HEK293 (cell line): ENCODE results near the gene RPE65.

Experiments
- CTCF ChIA-PET: fragments of 350-600 bp; formaldehyde crosslinking; extraction: SDS; loops from one replicate; lab custom pipeline; 2021; ENCODE audit warnings: antibody characterized with exemption; lab: Yijun Ruan, JAX
- POLR2A ChIA-PET: fragments of 300-600 bp; formaldehyde crosslinking; extraction: SDS; loops from one replicate; lab custom pipeline; 2020; ENCODE audit warnings: antibody characterized with exemption, inconsistent platforms; lab: Yijun Ruan, JAX
- H3K27ac ChIP-seq: fragments of 200-500 bp; sonication (Bioruptor generic); 2 replicates; pipeline ENCODE4 v1.5.1; 2014; ENCODE audit warnings: low read depth, low read length, control low read depth, inconsistent platforms; ENCODE audit errors: extremely low read depth
- H3K36me3 ChIP-seq, 2 experiments: fragments of 200-500 bp in 1 of 2; sonication (Bioruptor generic) in 1 of 2; 1 replicate in 1 of 2; 2 replicates in 1 of 2; pipeline ENCODE4 v1.5.1; 2014 to 2017; ENCODE audit warnings: inconsistent platforms in 2 of 2, low read length in 2 of 2; ENCODE audit not compliant: control insufficient read depth in 2 of 2, insufficient read depth in 1 of 2
- H3K4me1 ChIP-seq: fragments of 200-500 bp; sonication (Bioruptor generic); 2 replicates; pipeline ENCODE4 v1.5.1; 2014; ENCODE audit warnings: mild to moderate bottlenecking, low read length, inconsistent platforms; ENCODE audit not compliant: control insufficient read depth, insufficient read depth
- H3K4me3 ChIP-seq: 2 replicates; pipeline ENCODE4 v1.5.1; 2011; ENCODE audit warnings: low read depth, mild to moderate bottlenecking, control low read depth, low read length, moderate library complexity
- H3K9me3 ChIP-seq: fragments of 200-500 bp; sonication (Bioruptor generic); 2 replicates; pipeline ENCODE4 v1.5.1; 2014; ENCODE audit warnings: low read depth, low read length, inconsistent platforms; ENCODE audit not compliant: control insufficient read depth, insufficient read depth
- BCL11B ChIP-seq: fragments of 450-650 bp; formaldehyde crosslinking; IDR thresholded peaks from 2 replicates; pipeline ENCODE4 v1.5.1; 2016; ENCODE audit warnings: low read depth, missing biosample characterization, missing genetic modification characterization
- HOXD13 ChIP-seq: sonication (generic); formaldehyde crosslinking; IDR thresholded peaks from 2 replicates; pipeline ENCODE4 v1.8.0; 2022; ENCODE audit warnings: missing genetic modification reagents, borderline replicate concordance
- IKZF3 ChIP-seq: fragments of 450-650 bp; IDR thresholded peaks from 2 replicates; pipeline ENCODE4 v1.5.0; 2018; ENCODE audit warnings: missing biosample characterization, mild to moderate bottlenecking, missing genetic modification characterization, moderate library complexity
- TRIM28 ChIP-seq: IDR thresholded peaks from 2 replicates; pipeline ENCODE4 v1.6.1; 2011; ENCODE audit warnings: low read length, control low read depth, borderline replicate concordance
- ZNF133 ChIP-seq: fragments of 450-650 bp; formaldehyde crosslinking; IDR thresholded peaks from 2 replicates; pipeline ENCODE4 v1.5.1; 2016; ENCODE audit warnings: missing biosample characterization, missing genetic modification characterization
- ZNF184 ChIP-seq: fragments of 450-650 bp; IDR thresholded peaks from 2 replicates; pipeline ENCODE4 v1.5.1; 2018; ENCODE audit warnings: missing biosample characterization, mild to moderate bottlenecking, missing genetic modification characterization
- ZNF221 ChIP-seq: fragments of 450-650 bp; formaldehyde crosslinking; IDR thresholded peaks from 2 replicates; pipeline ENCODE4 v1.5.1; 2017; ENCODE audit warnings: missing biosample characterization, missing genetic modification characterization, borderline replicate concordance
- ZNF324 ChIP-seq: fragments of 450-650 bp; formaldehyde crosslinking; IDR thresholded peaks from 2 replicates; pipeline ENCODE4 v1.5.1; 2016; ENCODE audit warnings: missing biosample characterization, missing genetic modification characterization
- ZNF335 ChIP-seq: fragments of 450-650 bp; formaldehyde crosslinking; conservative IDR thresholded peaks from 2 replicates; pipeline ENCODE4 v1.5.1; 2016; ENCODE audit warnings: missing biosample characterization, missing genetic modification characterization
- ZNF404 ChIP-seq: fragments of 450-650 bp; formaldehyde crosslinking; IDR thresholded peaks from 2 replicates; pipeline ENCODE4 v1.5.1; 2017; ENCODE audit warnings: missing biosample characterization, missing genetic modification characterization
- ZNF473 ChIP-seq: fragments of 450-650 bp; formaldehyde crosslinking; IDR thresholded peaks from 2 replicates; pipeline ENCODE4 v1.5.1; 2017; ENCODE audit warnings: missing biosample characterization, missing genetic modification characterization
- ZNF529 ChIP-seq: fragments of 450-650 bp; formaldehyde crosslinking; IDR thresholded peaks from 2 replicates; pipeline ENCODE4 v1.5.1; 2017; ENCODE audit warnings: missing genetic modification characterization, missing biosample characterization; ENCODE audit not compliant: insufficient replicate concordance
- ZNF544 ChIP-seq: fragments of 450-650 bp; formaldehyde crosslinking; IDR thresholded peaks from 2 replicates; pipeline ENCODE4 v1.5.0; 2017; ENCODE audit warnings: missing biosample characterization, missing genetic modification characterization
- ZNF571 ChIP-seq: fragments of 450-650 bp; formaldehyde crosslinking; IDR thresholded peaks from 2 replicates; pipeline ENCODE4 v1.5.0; 2017; ENCODE audit warnings: missing biosample characterization, missing genetic modification characterization
- ZNF623 ChIP-seq: fragments of 450-650 bp; formaldehyde crosslinking; IDR thresholded peaks from 2 replicates; pipeline ENCODE4 v1.5.1; 2016; ENCODE audit warnings: missing biosample characterization, missing genetic modification characterization
- ZNF654 ChIP-seq: fragments of 450-650 bp; formaldehyde crosslinking; IDR thresholded peaks from 2 replicates; pipeline ENCODE4 v1.5.1; 2016; ENCODE audit warnings: low read depth, missing biosample characterization, missing genetic modification characterization
- ZNF677 ChIP-seq: fragments of 450-650 bp; IDR thresholded peaks from 2 replicates; pipeline ENCODE4 v1.5.0; 2018; ENCODE audit warnings: missing biosample characterization, mild to moderate bottlenecking, missing genetic modification characterization, moderate library complexity
- ZNF768 ChIP-seq: fragments of 450-650 bp; formaldehyde crosslinking; IDR thresholded peaks from 2 replicates; pipeline ENCODE4 v1.5.1; 2018; ENCODE audit warnings: missing biosample characterization, mild to moderate bottlenecking, missing genetic modification characterization
- TF ChIP-seq, protein P1 (sequence below): fragments of 450-650 bp; IDR thresholded peaks from 2 replicates; pipeline ENCODE4 v1.5.1; 2018; ENCODE audit warnings: missing biosample characterization, missing genetic modification characterization
- TF ChIP-seq, protein P2 (sequence below): fragments of 450-650 bp; formaldehyde crosslinking; IDR thresholded peaks from 2 replicates; pipeline ENCODE4 v1.5.1; 2016; ENCODE audit warnings: missing biosample characterization, missing genetic modification characterization
- TF ChIP-seq, protein P3 (sequence below): fragments of 450-650 bp; formaldehyde crosslinking; IDR thresholded peaks from 2 replicates; pipeline ENCODE4 v1.5.1; 2016; ENCODE audit warnings: missing biosample characterization, missing genetic modification characterization
- TF ChIP-seq, protein P4 (sequence below): fragments of 450-650 bp; formaldehyde crosslinking; IDR thresholded peaks from 2 replicates; pipeline ENCODE4 v1.5.1; 2016; ENCODE audit warnings: missing biosample characterization, missing genetic modification characterization

The RPE65 gene

DNA sequence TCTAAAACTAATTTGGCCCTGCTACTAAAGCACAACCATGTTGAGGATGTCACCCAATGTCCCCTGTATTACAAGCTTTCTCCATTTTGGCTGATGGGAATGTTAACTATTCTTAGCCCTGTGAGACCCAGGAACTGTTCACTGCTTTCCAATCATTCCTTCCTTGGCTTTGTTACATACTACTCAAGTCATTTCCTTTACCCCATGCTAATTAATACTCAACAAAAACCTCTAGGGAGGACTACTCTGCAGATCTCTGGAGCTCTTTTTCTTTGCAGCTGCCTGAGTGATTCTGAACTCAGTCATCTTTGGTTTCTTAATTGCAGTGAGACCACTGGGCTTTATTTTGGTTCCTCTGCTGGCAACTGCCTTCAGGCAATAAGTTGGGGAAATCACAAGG lies 23.3 kb upstream of the RPE65 start:
- peaks cover 14 to 29% of the 10 kb centered on the region in 2 experiments for H3K36me3 ChIP-seq
- TF ChIP-seq BCL11B (tag by site-specific recombination), result no peak
- TF ChIP-seq ZNF473 (tag by site-specific recombination), result no peak
- TF ChIP-seq ZNF184 (tag by site-specific recombination), result no peak
- TF ChIP-seq ZNF221 (tag by site-specific recombination), result no peak
- no peak for TF ChIP-seq ZNF335 (tag by site-specific recombination)
- TF ChIP-seq, protein P1, sequence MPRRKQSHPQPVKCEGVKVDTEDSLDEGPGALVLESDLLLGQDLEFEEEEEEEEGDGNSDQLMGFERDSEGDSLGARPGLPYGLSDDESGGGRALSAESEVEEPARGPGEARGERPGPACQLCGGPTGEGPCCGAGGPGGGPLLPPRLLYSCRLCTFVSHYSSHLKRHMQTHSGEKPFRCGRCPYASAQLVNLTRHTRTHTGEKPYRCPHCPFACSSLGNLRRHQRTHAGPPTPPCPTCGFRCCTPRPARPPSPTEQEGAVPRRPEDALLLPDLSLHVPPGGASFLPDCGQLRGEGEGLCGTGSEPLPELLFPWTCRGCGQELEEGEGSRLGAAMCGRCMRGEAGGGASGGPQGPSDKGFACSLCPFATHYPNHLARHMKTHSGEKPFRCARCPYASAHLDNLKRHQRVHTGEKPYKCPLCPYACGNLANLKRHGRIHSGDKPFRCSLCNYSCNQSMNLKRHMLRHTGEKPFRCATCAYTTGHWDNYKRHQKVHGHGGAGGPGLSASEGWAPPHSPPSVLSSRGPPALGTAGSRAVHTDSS (tag by site-specific recombination), result no peak
- TF ChIP-seq TRIM28, result no peak
- TF ChIP-seq ZNF529 (tag by site-specific recombination), result no peak
- TF ChIP-seq ZNF544 (tag by site-specific recombination), result no peak
- TF ChIP-seq ZNF623 (tag by site-specific recombination), result no peak
- no peak for TF ChIP-seq ZNF677 (tag by site-specific recombination)
- TF ChIP-seq, protein P2, sequence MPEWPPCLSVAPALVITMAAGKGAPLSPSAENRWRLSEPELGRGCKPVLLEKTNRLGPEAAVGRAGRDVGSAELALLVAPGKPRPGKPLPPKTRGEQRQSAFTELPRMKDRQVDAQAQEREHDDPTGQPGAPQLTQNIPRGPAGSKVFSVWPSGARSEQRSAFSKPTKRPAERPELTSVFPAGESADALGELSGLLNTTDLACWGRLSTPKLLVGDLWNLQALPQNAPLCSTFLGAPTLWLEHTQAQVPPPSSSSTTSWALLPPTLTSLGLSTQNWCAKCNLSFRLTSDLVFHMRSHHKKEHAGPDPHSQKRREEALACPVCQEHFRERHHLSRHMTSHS (tag by site-specific recombination), result no peak
- TF ChIP-seq ZNF324 (tag by site-specific recombination), result no peak
- TF ChIP-seq ZNF571 (tag by site-specific recombination), result no peak
- no peak for TF ChIP-seq ZNF768 (tag by site-specific recombination)
- no peak for TF ChIP-seq ZNF133
- no peak for TF ChIP-seq IKZF3
- no peak for TF ChIP-seq ZNF404
- TF ChIP-seq HOXD13 (CRISPR knock-in tag), result no peak
- ChIA-PET POLR2A (no interaction called here), CTCF (interaction anchor here (0.5 to 1.7 kb wide), 2 partner anchors 1264 to 1791 kb away, joined by 3 to 4 read pairs; no protein-coding TSS in a partner anchor)
- H3K4me3 ChIP-seq, result no peak overlapping the region
- H3K9me3 ChIP-seq, result no peaks in the 10 kb centered on the region
- no peak overlapping the region for H3K27ac ChIP-seq
- H3K4me1 ChIP-seq, result no peaks in the 10 kb centered on the region

DNA sequence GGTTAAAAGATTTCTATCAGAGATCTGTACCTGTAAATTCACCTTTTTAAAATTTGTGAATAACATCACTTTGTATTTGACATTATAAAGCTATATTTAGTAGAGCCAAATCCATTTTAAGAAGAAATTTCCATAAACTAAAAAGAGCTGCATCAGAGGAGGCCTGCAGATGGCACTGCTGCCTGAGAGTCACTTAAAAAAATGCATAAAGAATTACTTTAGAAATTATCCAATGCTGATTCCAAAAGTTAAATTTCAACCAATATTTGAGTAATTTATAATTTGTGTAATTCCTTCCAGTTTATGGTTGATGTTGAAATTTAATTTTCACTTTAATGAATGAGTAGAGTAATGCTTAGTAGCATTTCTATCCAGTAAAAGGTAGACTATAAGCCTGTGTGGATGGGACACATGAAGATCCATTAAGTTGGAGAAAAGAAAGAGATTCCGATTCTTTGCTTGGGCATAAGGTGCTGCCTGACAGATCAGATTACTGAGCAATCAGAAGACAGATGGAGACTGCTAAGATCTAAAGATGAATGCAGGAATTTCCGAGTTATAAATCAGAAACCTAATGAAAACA lies 20.7 kb upstream of the RPE65 start:
- H3K27ac ChIP-seq, result no peak overlapping the region
- no peaks in the 10 kb centered on the region for H3K9me3 ChIP-seq
- POLR2A ChIA-PET, result no interaction called here
- no peak overlapping the region for H3K4me3 ChIP-seq
- TF ChIP-seq, protein P3, sequence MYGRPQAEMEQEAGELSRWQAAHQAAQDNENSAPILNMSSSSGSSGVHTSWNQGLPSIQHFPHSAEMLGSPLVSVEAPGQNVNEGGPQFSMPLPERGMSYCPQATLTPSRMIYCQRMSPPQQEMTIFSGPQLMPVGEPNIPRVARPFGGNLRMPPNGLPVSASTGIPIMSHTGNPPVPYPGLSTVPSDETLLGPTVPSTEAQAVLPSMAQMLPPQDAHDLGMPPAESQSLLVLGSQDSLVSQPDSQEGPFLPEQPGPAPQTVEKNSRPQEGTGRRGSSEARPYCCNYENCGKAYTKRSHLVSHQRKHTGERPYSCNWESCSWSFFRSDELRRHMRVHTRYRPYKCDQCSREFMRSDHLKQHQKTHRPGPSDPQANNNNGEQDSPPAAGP (tag by site-specific recombination), result no peak
- TF ChIP-seq ZNF654 (tag by site-specific recombination), result peak; percentile 62
- TF ChIP-seq, protein P4, sequence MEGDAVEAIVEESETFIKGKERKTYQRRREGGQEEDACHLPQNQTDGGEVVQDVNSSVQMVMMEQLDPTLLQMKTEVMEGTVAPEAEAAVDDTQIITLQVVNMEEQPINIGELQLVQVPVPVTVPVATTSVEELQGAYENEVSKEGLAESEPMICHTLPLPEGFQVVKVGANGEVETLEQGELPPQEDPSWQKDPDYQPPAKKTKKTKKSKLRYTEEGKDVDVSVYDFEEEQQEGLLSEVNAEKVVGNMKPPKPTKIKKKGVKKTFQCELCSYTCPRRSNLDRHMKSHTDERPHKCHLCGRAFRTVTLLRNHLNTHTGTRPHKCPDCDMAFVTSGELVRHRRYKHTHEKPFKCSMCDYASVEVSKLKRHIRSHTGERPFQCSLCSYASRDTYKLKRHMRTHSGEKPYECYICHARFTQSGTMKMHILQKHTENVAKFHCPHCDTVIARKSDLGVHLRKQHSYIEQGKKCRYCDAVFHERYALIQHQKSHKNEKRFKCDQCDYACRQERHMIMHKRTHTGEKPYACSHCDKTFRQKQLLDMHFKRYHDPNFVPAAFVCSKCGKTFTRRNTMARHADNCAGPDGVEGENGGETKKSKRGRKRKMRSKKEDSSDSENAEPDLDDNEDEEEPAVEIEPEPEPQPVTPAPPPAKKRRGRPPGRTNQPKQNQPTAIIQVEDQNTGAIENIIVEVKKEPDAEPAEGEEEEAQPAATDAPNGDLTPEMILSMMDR (tag by site-specific recombination), result 0 out of 2 replicates have a peak, but pooled peaks have one; percentile 11
- TF ChIP-seq, all 188 proteins: peak for 2
- CTCF ChIA-PET, result interaction anchor here (0.6 to 1.6 kb wide), 16 partner anchors 8 to 736 kb away, joined by 3 to 9 read pairs (median 3); no protein-coding TSS in a partner anchor
- no peaks in the 10 kb centered on the region for H3K4me1 ChIP-seq
- H3K36me3 ChIP-seq, result peaks cover 0 to 8% of the 10 kb centered on the region in 2 experiments; a peak in 1 of 3 replicates
